Lower lobe of right lung (tissue), 2 donors: ENCODE measurements around the gene ASPN. TPM values are rescaled to one million over a fixed set of nuclear protein-coding genes. Genes with fewer than 3 reads are reported as not detected.

Experiments used
- ATAC-seq, 2 donors: fragments of 200-7000 bp; cut with Tn5 transposase; one replicate each; pipeline ENCODE4 v1.9.1; 2020 to 2022; ENCODE audit warnings: mild to moderate bottlenecking in 2 of 2, moderate library complexity in 2 of 2
- DNase-seq: peaks from one replicate; pipeline ENCODE4 v3.0.0-alpha.2; 2020
- H3K27ac ChIP-seq: fragments of 200-600 bp; one replicate; pipeline ENCODE4 v1.8.0; 2022
- H3K27me3 ChIP-seq: fragments of 200-600 bp; one replicate; pipeline ENCODE4 v1.8.0; 2022; ENCODE audit warnings: low read depth
- H3K36me3 ChIP-seq: fragments of 200-600 bp; one replicate; pipeline ENCODE4 v1.8.0; 2022; ENCODE audit warnings: mild to moderate bottlenecking
- H3K4me1 ChIP-seq: fragments of 200-600 bp; one replicate; pipeline ENCODE4 v1.8.0; 2022
- H3K4me3 ChIP-seq: fragments of 200-600 bp; one replicate; pipeline ENCODE4 v1.8.0; 2022; ENCODE audit warnings: mild to moderate bottlenecking
- H3K9me3 ChIP-seq: fragments of 200-600 bp; one replicate; pipeline ENCODE4 v1.8.0; 2022
- intact Hi-C: fragments of 100-400 bp; cut with DNase I; formaldehyde crosslinking; loops from one replicate; pipeline ENCODE4 v1.11.0; 2022
- total RNA-seq: library from RNA; stranded (reverse); fragmentation: NEBNext Ultra II Directional; extraction: Animal tissue kit (Norgen Biotek cat#: 25700); gene quantifications from one replicate; pipeline ENCODE4 v1.2.1, GENCODE V29; 2021
- TF ChIP-seq, protein P1 (sequence below): fragments of 200-600 bp; IDR thresholded peaks from one replicate; pipeline ENCODE4 v1.8.0; 2022; ENCODE audit warnings: antibody characterized with exemption, mild to moderate bottlenecking
- donor health status: DM: no; HTN: yes; CAD: no; lungs with severe emphysema.

The ASPN gene
- total RNA-seq, 1 donor from 2014 or later = 2.3 TPM

DNA sequence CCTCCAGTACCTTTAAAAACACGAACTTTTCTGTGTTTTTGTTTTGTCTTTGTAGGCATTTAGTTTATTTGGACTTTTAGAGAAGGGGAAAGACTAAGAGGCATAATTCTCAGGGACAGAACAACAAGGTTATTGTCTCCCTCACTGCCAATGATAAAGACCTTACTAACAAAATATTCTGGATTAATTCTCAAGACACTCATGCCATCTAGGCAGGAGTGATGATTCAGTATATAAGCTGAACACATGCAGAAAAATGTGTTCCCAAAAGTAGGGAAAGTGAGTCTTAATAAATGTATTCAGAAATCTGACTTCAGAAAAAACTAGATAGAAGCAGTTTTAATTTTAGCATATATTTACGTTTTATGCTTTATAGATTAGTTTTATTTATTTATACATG, 17.4 kb upstream of the ASPN start:
- TF ChIP-seq, protein P1, sequence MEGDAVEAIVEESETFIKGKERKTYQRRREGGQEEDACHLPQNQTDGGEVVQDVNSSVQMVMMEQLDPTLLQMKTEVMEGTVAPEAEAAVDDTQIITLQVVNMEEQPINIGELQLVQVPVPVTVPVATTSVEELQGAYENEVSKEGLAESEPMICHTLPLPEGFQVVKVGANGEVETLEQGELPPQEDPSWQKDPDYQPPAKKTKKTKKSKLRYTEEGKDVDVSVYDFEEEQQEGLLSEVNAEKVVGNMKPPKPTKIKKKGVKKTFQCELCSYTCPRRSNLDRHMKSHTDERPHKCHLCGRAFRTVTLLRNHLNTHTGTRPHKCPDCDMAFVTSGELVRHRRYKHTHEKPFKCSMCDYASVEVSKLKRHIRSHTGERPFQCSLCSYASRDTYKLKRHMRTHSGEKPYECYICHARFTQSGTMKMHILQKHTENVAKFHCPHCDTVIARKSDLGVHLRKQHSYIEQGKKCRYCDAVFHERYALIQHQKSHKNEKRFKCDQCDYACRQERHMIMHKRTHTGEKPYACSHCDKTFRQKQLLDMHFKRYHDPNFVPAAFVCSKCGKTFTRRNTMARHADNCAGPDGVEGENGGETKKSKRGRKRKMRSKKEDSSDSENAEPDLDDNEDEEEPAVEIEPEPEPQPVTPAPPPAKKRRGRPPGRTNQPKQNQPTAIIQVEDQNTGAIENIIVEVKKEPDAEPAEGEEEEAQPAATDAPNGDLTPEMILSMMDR = no peak
- intact Hi-C loops = no loop called here
- H3K36me3 ChIP-seq = no peaks in the 10 kb centered on the region
- no peak overlapping the region for H3K4me3 ChIP-seq
- H3K9me3 ChIP-seq = no peaks in the 10 kb centered on the region
- no peaks in the 10 kb centered on the region for H3K27me3 ChIP-seq
- ATAC-seq = no peak
- H3K4me1 ChIP-seq = peaks cover 3% of the 10 kb centered on the region
- no peak overlapping the region for H3K27ac ChIP-seq
- no peak for DNase-seq

DNA sequence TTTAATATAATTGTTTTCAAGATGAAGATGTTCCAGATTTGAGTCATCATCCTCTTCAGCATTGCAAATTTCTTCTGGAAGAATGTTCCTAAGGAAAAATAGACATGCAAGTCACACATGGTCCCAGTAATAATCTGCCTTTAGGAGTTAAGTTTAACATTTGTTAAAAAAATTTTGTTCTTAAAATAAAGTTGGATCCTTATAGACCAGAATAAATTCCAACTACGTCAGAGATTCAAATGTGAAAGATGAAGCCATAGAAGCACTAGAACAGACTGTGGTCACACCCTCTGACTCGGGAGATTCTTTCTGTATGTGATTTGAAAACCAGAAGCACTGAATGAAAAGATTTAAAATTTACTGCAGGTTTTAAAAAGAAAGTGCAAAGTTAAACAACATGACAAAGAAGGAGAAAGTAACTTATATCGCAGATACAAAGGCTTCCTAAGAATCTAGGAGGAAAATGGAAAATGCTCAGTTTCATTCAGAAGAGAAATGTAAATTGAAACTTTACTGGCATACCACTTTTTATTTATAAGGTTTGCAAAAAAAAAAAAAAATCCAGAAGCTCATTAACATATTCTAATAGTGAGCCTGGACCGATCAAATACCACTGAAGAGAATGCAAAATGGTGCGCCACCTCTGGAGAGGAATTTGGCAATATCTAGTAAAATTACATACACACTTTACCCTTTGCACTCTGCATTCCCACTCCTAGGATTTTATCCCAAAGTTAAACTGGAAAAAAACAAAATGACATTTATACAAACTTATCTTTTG, 14.3 kb upstream of the ASPN start:
- intact Hi-C loops = no loop called here
- ATAC-seq = no peak
- H3K9me3 ChIP-seq = no peaks in the 10 kb centered on the region
- no peak overlapping the region for H3K27ac ChIP-seq
- no peak overlapping the region for H3K4me3 ChIP-seq
- DNase-seq = no peak
- TF ChIP-seq, protein P1 = no peak
- no peaks in the 10 kb centered on the region for H3K4me1 ChIP-seq
- no peaks in the 10 kb centered on the region for H3K27me3 ChIP-seq
- no peaks in the 10 kb centered on the region for H3K36me3 ChIP-seq

DNA sequence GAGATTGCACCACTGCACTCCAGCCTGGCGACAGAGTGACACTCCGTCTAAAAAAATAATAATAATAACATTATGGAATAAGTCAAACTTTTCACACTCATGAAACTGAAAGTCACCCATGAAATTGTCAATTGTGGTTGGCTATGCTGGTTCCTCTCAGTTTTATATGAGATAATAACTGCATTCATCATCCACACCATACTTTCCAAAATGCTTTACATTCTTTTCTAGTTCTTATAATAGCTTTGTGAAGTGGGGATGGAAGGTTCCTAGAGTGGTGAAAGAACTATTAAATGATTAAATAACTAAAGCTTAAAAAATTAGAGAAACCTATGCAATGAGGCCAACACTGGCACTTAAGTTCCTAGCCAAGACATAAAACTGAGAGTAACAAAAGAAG, 12.6 kb upstream of the ASPN start:
- DNase-seq (no peak), ATAC-seq (no peak)
- Histone ChIP-seq H3K9me3 (no peaks in the 10 kb centered on the region), H3K27me3 (no peaks in the 10 kb centered on the region), H3K4me1 (peaks cover under 1% of the 10 kb centered on the region), H3K36me3 (no peaks in the 10 kb centered on the region), H3K27ac (no peak overlapping the region), H3K4me3 (no peak overlapping the region)
- intact Hi-C loops = no loop called here
- TF ChIP-seq, protein P1 = no peak

DNA sequence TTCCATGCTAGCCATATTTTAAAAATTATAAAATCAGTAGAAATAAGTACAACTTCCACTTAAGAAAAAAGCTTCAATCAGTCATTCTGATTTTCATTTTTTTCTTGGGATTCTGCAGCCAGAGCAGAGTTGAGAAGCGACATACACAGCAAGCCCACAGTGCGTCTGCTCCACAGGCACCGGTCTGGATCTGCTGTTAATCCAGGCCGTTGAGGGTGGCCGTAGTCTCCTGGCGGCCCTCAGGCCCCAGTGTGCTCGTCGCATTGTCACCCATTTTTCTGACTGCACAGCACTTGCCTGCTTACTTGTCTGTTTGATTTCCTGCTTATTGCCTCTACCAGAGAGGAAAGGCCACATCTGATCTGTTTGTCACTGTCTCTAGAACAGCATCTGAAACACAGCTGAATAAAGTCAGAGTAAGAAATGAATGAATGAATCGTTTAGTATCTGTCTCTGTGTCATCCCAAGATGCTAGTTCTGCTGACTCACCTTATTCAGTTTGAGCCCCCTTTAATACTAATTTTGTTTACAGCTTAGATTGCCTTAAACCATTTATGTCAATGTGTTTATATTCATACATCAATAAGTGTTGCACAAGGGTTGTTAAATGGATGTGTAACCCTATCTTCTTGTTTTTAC, 11.6 kb upstream of the ASPN start:
- Histone ChIP-seq H3K4me3 (no peak overlapping the region), H3K4me1 (peaks cover 5% of the 10 kb centered on the region), H3K9me3 (no peaks in the 10 kb centered on the region), H3K27ac (no peak overlapping the region), H3K36me3 (no peaks in the 10 kb centered on the region), H3K27me3 (no peaks in the 10 kb centered on the region)
- intact Hi-C loops = no loop called here
- no peak for ATAC-seq
- TF ChIP-seq, protein P1 = no peak
- DNase-seq = no peak

DNA sequence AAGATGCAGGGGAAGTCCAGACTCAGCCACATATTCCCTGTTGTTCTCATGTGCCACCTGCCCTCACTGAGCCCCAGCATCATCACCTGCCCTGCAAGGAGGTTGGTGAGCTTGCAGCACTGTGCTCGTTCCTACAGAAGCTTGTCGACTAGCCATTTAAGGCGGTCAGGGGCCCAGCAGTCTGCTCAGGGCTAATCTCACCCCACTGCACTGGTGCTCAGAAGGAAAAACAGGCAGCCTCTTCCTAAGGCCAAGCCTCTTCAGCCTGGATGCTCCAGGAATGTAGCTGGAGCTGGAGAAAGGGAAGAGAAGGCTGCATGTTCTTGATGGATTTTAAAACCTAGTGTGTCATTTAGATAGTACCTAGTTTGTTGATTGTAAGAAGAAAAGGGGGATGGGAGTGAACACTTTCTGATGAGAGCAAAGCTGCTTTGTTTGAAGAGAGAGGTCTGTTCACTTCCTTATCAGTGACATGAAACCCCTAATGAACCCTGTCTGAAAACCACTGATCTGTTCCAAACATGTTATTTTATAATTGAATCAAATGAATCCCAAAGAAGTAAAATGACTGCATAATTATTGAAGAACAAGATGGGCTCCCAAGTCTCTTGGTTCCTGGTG, 10.6 kb upstream of the ASPN start:
- intact Hi-C loops = no loop called here
- Histone ChIP-seq H3K36me3 (no peaks in the 10 kb centered on the region), H3K4me1 (peaks cover 5% of the 10 kb centered on the region), H3K9me3 (no peaks in the 10 kb centered on the region), H3K27ac (no peak overlapping the region), H3K4me3 (no peak overlapping the region), H3K27me3 (no peaks in the 10 kb centered on the region)
- ATAC-seq (no peak), DNase-seq (no peak)
- TF ChIP-seq, protein P1 = no peak
